Karpas-422 (cell line): ENCODE results near the gene ARPC1A. TPM values are rescaled to one million over a fixed set of nuclear protein-coding genes. Genes with fewer than 3 reads are reported as not detected.
A peak's percentile ranks its signal among the peaks of the same experiment; 100 is the strongest.

Source experiments
- DNase-seq: peaks from one replicate; pipeline ENCODE4 v3.0.0-alpha.2; 2015
- H2AFZ ChIP-seq: fragments of 200-600 bp; sonication (generic); 2 replicates; pipeline ENCODE4 v1.6.1; 2014; ENCODE audit warnings: antibody characterized with exemption, low read length, mixed read lengths
- H3K27ac ChIP-seq: fragments of 200-600 bp; sonication (generic); 2 replicates; pipeline ENCODE4 v1.5.1; 2014; ENCODE audit warnings: mild to moderate bottlenecking, low read length, moderate library complexity
- H3K27me3 ChIP-seq: fragments of 200-600 bp; sonication (generic); 2 replicates; pipeline ENCODE4 v1.6.1; 2014; ENCODE audit warnings: low read length, mixed read lengths
- H3K36me3 ChIP-seq: fragments of 200-600 bp; sonication (generic); 2 replicates; pipeline ENCODE4 v1.6.1; 2014; ENCODE audit warnings: low read length, mixed read lengths; ENCODE audit not compliant: insufficient read depth
- H3K4me1 ChIP-seq: fragments of 200-600 bp; sonication (generic); 2 replicates; pipeline ENCODE4 v1.6.1; 2014; ENCODE audit warnings: mild to moderate bottlenecking, low read length, mixed read lengths
- H3K4me2 ChIP-seq: fragments of 200-600 bp; sonication (generic); 2 replicates; pipeline ENCODE4 v1.6.1; 2014; ENCODE audit warnings: low read length, low read depth, mild to moderate bottlenecking; ENCODE audit not compliant: poor library complexity, severe bottlenecking
- H3K4me3 ChIP-seq: fragments of 200-600 bp; sonication (generic); 2 replicates; pipeline ENCODE4 v1.5.1; 2014; ENCODE audit warnings: mild to moderate bottlenecking, antibody characterized with exemption, low read length, mixed read lengths
- H3K79me2 ChIP-seq: fragments of 200-600 bp; sonication (generic); 2 replicates; pipeline ENCODE4 v1.6.1; 2014; ENCODE audit warnings: mild to moderate bottlenecking, low read length, mixed read lengths
- H3K9ac ChIP-seq: fragments of 200-600 bp; sonication (generic); 2 replicates; pipeline ENCODE4 v1.6.0; 2014; ENCODE audit warnings: low read length
- H3K9me2 ChIP-seq: fragments of 200-600 bp; sonication (generic), shearing (Covaris generic); replicated peaks from 2 replicates; pipeline ENCODE4 v1.6.0; 2014; ENCODE audit warnings: mild to moderate bottlenecking, low read length, moderate library complexity; ENCODE audit not compliant: insufficient read depth
- H3K9me3 ChIP-seq: fragments of 300-700, 200-600 bp; sonication (generic); 2 replicates; pipeline ENCODE4 v1.6.1; 2014; ENCODE audit warnings: low read length, mixed read lengths
- H4K20me1 ChIP-seq: fragments of 200-600 bp; sonication (generic); 2 replicates; pipeline ENCODE4 v1.6.1; 2014; ENCODE audit warnings: mild to moderate bottlenecking, antibody characterized with exemption, low read length, low read depth; ENCODE audit not compliant: insufficient read depth
- total RNA-seq: library from RNA; depleted of rRNA; stranded (reverse); fragments of >200 nt; shearing (Covaris generic); gene quantifications from 2 replicates; pipeline ENCODE4 v1.2.3, GENCODE V29; 2014; ENCODE audit warnings: low replicate concordance

Gene ARPC1A
- total RNA-seq, 1 experiment from 2014 or later: 39.4 TPM

GRCh38 chr7:99368750-99369389 is 43.2 kb downstream of the ARPC1A start:
- Histone ChIP-seq H3K9me2 (no peaks in the 10 kb centered on the region), H3K79me2 (no peaks in the 10 kb centered on the region), H3K4me2 (no peak overlapping the region), H3K9me3 (no peaks in the 10 kb centered on the region), H3K27ac (no peak overlapping the region), H3K4me3 (no peak overlapping the region), H2AFZ (no peak overlapping the region), H3K27me3 (no peaks in the 10 kb centered on the region), H3K9ac (no peak overlapping the region), H4K20me1 (no peaks in the 10 kb centered on the region), H3K36me3 (peaks cover 7% of the 10 kb centered on the region), H3K4me1 (peaks cover 2% of the 10 kb centered on the region)
- no peak for DNase-seq

GRCh38 chr7:99369767-99370391 is 44.2 kb downstream of the ARPC1A start:
- Histone ChIP-seq H3K27me3 (no peaks in the 10 kb centered on the region), H3K9me3 (no peaks in the 10 kb centered on the region), H2AFZ (no peak overlapping the region), H3K9ac (no peak overlapping the region), H3K79me2 (peaks cover 3% of the 10 kb centered on the region), H3K4me3 (no peak overlapping the region), H3K36me3 (peaks cover 5% of the 10 kb centered on the region), H3K9me2 (no peaks in the 10 kb centered on the region), H3K4me2 (no peak overlapping the region), H3K4me1 (peaks cover 7% of the 10 kb centered on the region), H4K20me1 (no peaks in the 10 kb centered on the region), H3K27ac (no peak overlapping the region)
- no peak for DNase-seq

DNA sequence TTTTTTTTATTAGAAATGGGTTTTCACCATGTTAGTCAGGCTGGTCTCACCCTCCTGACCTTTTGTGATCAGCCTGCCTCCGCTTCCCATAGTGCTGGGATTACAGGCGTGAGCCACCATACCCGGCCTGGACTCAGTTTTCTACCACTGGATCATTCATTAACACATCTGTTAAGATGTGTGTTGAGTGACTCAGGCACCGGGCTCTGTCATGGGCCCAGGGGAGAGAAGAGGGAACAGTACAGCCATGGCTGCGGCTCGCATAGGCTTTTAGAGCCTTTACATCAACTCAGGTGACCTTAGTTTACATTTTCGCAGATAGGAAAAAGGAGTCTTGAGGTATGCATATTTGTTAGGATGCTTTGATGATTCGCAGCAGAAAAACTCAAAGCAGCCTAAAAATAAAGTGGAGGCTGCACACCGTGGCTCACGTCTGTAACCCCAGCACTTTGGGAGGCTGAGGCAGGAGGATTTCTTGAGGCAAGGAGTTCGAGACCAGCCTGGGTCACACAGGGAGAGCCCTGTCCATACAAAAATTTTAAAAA is 45.8 kb downstream of the ARPC1A start:
- Histone ChIP-seq H4K20me1 (no peaks in the 10 kb centered on the region), H3K36me3 (peaks cover 5% of the 10 kb centered on the region; the same call in 1 of the 2 replicates), H3K9me2 (no peaks in the 10 kb centered on the region), H3K27ac (no peak overlapping the region), H3K9me3 (no peaks in the 10 kb centered on the region), H3K79me2 (peaks cover 19% of the 10 kb centered on the region), H3K9ac (no peak overlapping the region), H3K27me3 (no peaks in the 10 kb centered on the region), H3K4me2 (no peak overlapping the region), H3K4me1 (peaks cover 17% of the 10 kb centered on the region), H2AFZ (no peak overlapping the region), H3K4me3 (no peak overlapping the region)
- no peak for DNase-seq

GRCh38 chr7:99372275-99373090 is 46.8 kb downstream of the ARPC1A start:
- no peak overlapping the region for H3K4me2 ChIP-seq
- H3K27me3 ChIP-seq: no peaks in the 10 kb centered on the region
- H3K79me2 ChIP-seq: peaks cover 29% of the 10 kb centered on the region
- H3K36me3 ChIP-seq: 0 out of 2 replicates have a peak, but pooled peaks cover under 1% of the 10 kb centered on the region
- no peak overlapping the region for H3K4me3 ChIP-seq
- H3K4me1 ChIP-seq: peaks cover 17% of the 10 kb centered on the region
- H2AFZ ChIP-seq: no peak overlapping the region
- H4K20me1 ChIP-seq: no peaks in the 10 kb centered on the region
- no peaks in the 10 kb centered on the region for H3K9me2 ChIP-seq
- no peak overlapping the region for H3K9ac ChIP-seq
- no peaks in the 10 kb centered on the region for H3K9me3 ChIP-seq
- H3K27ac ChIP-seq: no peak overlapping the region
- DNase-seq: no peak

GRCh38 chr7:99373091-99374066 is 47.7 kb downstream of the ARPC1A start:
- Histone ChIP-seq H3K9ac (peak overlapping the region; percentile 96), H3K27ac (no peak overlapping the region), H2AFZ (peak overlapping the region; percentile 99; the same call in 1 of the 2 replicates)

DNA sequence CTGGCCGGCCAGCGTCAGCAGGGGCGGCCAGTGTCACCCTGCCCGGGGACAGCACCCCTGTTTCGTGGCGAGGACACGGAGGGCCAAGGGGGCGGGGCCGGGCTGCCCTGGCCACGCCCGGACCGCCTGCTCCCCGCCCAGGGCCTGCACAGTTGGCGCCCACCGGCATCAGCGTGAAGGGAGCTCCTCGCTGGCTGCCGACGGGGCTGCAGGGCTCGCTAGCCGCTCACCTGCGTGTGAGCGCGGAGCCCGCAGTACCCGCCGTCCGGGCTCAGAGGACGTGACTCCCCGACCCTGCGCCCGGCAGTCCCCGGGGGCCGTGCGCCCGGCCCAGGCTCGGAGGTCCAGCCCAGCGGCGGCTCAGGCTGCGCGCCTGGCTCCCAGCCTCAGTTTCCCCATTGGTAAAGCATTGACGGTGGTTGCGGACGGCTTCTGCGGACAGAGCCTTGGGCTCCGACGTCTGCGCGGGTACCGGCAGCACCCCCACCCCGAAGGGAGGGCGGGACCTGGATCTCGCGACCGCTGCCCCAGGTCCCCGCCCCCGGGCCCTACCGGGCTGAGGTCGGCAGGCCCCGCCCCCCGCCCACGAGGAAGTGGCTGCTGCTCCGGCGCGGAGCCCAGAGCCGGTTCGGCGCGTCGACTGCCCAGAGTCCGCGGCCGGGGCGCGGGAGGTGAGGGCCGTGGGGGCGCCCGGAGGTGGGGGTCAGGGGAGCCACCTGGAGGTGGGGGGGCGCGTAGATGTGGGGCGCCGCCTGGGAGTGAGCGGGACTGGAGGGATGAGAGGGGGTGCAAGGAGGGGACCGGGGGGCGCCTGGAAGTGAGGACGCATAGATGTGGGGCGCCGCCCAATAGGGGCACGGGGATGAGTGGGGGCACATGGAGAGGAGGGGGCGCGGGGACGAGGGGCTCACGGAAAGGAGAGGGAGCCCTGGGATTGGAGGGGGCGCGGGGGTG is 48.7 kb downstream of the ARPC1A start, which contains the start of gene ARPC1B:
Gene ARPC1B (plus strand): TSS at position 620 of the 954 bp plus-strand sequence. CDS start 10,985 bp downstream, outside the sequence.
- H3K4me1 ChIP-seq: peaks cover 33% of the 10 kb centered on the region
- peak within 1 kb of the TSS; percentile 76 for H3K27ac ChIP-seq
- peaks cover 41% of the 10 kb centered on the region for H3K79me2 ChIP-seq
- H3K9ac ChIP-seq: peak within 1 kb of the TSS; percentile 96
- H3K4me3 ChIP-seq: peak within 1 kb of the TSS; percentile 97
- H3K9me3 ChIP-seq: no peaks in the 10 kb centered on the region
- no peaks in the 10 kb centered on the region for H4K20me1 ChIP-seq
- H3K9me2 ChIP-seq: no peaks in the 10 kb centered on the region
- H3K36me3 ChIP-seq: 0 out of 2 replicates have a peak, but pooled peaks cover 8% of the 10 kb centered on the region
- no peaks in the 10 kb centered on the region for H3K27me3 ChIP-seq
- peak within 1 kb of the TSS; percentile 98 for H3K4me2 ChIP-seq
- peak; percentile 94 for DNase-seq
- peak within 1 kb of the TSS; percentile 99; the same call in 1 of the 2 replicates for H2AFZ ChIP-seq

More at GRCh38 chr7:99373091-99374066, 47.7 kb downstream of the ARPC1A start:
- H3K9me2 ChIP-seq: no peaks in the 10 kb centered on the region
- 0 out of 2 replicates have a peak, but pooled peaks cover 8% of the 10 kb centered on the region for H3K36me3 ChIP-seq
- peak overlapping the region; percentile 98 for H3K4me2 ChIP-seq
- H3K27me3 ChIP-seq: no peaks in the 10 kb centered on the region
- DNase-seq: no peak
- no peaks in the 10 kb centered on the region for H4K20me1 ChIP-seq
- H3K4me3 ChIP-seq: peak overlapping the region; percentile 97
- peaks cover 36% of the 10 kb centered on the region for H3K79me2 ChIP-seq
- H3K4me1 ChIP-seq: peaks cover 23% of the 10 kb centered on the region
- H3K9me3 ChIP-seq: no peaks in the 10 kb centered on the region
